HL-60 (cell line): ENCODE results near the gene PGS1.

ENCODE experiments used
- DNase-seq, 2 experiments: peaks; one replicate each; pipeline ENCODE4 v3.0.0-alpha.2; 2010 to 2020; ENCODE audit warnings: low read depth in 1 of 2, low spot score in 1 of 2
- H3K27ac ChIP-seq: fragments of 250-450 bp; sonication (Bioruptor Pico); replicated peaks from 2 replicates; pipeline ENCODE4 v1.5.1; 2020; ENCODE audit warnings: mild to moderate bottlenecking, moderate library complexity
- H3K27me3 ChIP-seq: fragments of 250-450 bp; sonication (Bioruptor Pico); 2 replicates; pipeline ENCODE4 v1.5.1; 2021; ENCODE audit warnings: mild to moderate bottlenecking, moderate library complexity; ENCODE audit not compliant: insufficient read depth, poor library complexity, severe bottlenecking
- H3K4me3 ChIP-seq: replicated peaks from 2 replicates; pipeline ENCODE4 v1.5.1; 2011; ENCODE audit warnings: mild to moderate bottlenecking, control low read depth, low read length; ENCODE audit not compliant: insufficient read depth
- GABPA ChIP-seq: IDR thresholded peaks from 2 replicates; pipeline ENCODE4 v1.6.1; 2012; ENCODE audit warnings: low read depth
- POLR2AphosphoS5 ChIP-seq: IDR thresholded peaks from 2 replicates; pipeline ENCODE4 v1.6.1; 2012; ENCODE audit warnings: low read depth
- SPI1 ChIP-seq: IDR thresholded peaks from 2 replicates; pipeline ENCODE4 v1.6.1; 2012; ENCODE audit warnings: low read depth, mild to moderate bottlenecking, borderline replicate concordance
- TF ChIP-seq, protein P1 (sequence below): IDR thresholded peaks from one replicate; pipeline ENCODE4 v1.5.1; 2011; ENCODE audit warnings: low read length, control low read depth, inconsistent platforms; ENCODE audit not compliant: insufficient read depth
- TF ChIP-seq, protein P2 (sequence below): IDR thresholded peaks from 2 replicates; pipeline ENCODE4 v1.6.1; 2012; ENCODE audit warnings: low read depth; ENCODE audit not compliant: insufficient replicate concordance

PGS1 gene

DNA sequence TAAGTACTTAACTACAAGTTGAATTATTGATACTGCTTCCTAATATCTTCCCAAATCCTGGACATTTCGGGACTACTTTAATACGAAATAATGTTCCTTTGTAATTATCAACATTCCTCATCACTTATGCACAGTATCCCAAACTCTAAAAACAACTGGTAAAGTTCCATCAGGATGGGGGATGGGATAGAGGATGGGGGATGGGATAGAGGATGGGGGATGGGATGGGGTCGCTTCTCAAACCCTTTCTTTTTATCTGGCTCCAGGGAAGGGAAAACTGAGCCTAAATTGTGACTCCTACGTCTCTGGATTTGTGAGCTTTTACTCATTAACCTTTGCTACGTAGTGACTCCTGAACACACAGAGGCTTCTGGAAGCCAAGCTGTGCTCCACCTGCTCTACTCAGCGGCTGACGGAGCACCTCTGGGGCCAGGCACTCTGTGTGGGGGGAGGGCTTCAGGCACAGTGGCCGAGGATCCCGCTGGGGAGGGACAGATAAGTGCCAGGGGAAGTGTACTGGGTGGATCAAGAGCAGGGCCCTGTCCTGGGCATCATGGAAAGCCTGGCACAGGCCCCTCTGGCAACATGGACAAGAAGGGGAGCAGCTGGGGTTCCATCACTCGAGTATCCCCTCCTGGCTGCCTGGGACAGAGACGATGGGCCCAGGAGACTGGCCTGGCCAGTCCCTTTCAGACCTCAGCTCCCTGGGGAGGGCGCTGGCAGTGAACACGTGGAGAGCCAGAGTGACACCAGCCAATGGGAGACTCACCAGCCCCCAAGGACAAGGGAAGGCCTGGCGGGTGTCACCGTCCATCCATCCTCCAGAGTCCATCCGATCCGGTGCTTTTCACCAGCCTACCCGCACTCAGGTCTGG, 56.2 kb downstream of the PGS1 start:
- no peaks in the 10 kb centered on the region for H3K27me3 ChIP-seq
- no peak overlapping the region for H3K4me3 ChIP-seq
- no peak for DNase-seq
- no peak overlapping the region for H3K27ac ChIP-seq
- no peak for TF ChIP-seq GABPA
- TF ChIP-seq, protein P1, sequence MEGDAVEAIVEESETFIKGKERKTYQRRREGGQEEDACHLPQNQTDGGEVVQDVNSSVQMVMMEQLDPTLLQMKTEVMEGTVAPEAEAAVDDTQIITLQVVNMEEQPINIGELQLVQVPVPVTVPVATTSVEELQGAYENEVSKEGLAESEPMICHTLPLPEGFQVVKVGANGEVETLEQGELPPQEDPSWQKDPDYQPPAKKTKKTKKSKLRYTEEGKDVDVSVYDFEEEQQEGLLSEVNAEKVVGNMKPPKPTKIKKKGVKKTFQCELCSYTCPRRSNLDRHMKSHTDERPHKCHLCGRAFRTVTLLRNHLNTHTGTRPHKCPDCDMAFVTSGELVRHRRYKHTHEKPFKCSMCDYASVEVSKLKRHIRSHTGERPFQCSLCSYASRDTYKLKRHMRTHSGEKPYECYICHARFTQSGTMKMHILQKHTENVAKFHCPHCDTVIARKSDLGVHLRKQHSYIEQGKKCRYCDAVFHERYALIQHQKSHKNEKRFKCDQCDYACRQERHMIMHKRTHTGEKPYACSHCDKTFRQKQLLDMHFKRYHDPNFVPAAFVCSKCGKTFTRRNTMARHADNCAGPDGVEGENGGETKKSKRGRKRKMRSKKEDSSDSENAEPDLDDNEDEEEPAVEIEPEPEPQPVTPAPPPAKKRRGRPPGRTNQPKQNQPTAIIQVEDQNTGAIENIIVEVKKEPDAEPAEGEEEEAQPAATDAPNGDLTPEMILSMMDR: no peak
- TF ChIP-seq SPI1: no peak
- TF ChIP-seq POLR2AphosphoS5: no peak
- TF ChIP-seq, protein P2, sequence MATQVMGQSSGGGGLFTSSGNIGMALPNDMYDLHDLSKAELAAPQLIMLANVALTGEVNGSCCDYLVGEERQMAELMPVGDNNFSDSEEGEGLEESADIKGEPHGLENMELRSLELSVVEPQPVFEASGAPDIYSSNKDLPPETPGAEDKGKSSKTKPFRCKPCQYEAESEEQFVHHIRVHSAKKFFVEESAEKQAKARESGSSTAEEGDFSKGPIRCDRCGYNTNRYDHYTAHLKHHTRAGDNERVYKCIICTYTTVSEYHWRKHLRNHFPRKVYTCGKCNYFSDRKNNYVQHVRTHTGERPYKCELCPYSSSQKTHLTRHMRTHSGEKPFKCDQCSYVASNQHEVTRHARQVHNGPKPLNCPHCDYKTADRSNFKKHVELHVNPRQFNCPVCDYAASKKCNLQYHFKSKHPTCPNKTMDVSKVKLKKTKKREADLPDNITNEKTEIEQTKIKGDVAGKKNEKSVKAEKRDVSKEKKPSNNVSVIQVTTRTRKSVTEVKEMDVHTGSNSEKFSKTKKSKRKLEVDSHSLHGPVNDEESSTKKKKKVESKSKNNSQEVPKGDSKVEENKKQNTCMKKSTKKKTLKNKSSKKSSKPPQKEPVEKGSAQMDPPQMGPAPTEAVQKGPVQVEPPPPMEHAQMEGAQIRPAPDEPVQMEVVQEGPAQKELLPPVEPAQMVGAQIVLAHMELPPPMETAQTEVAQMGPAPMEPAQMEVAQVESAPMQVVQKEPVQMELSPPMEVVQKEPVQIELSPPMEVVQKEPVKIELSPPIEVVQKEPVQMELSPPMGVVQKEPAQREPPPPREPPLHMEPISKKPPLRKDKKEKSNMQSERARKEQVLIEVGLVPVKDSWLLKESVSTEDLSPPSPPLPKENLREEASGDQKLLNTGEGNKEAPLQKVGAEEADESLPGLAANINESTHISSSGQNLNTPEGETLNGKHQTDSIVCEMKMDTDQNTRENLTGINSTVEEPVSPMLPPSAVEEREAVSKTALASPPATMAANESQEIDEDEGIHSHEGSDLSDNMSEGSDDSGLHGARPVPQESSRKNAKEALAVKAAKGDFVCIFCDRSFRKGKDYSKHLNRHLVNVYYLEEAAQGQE: no peak

DNA sequence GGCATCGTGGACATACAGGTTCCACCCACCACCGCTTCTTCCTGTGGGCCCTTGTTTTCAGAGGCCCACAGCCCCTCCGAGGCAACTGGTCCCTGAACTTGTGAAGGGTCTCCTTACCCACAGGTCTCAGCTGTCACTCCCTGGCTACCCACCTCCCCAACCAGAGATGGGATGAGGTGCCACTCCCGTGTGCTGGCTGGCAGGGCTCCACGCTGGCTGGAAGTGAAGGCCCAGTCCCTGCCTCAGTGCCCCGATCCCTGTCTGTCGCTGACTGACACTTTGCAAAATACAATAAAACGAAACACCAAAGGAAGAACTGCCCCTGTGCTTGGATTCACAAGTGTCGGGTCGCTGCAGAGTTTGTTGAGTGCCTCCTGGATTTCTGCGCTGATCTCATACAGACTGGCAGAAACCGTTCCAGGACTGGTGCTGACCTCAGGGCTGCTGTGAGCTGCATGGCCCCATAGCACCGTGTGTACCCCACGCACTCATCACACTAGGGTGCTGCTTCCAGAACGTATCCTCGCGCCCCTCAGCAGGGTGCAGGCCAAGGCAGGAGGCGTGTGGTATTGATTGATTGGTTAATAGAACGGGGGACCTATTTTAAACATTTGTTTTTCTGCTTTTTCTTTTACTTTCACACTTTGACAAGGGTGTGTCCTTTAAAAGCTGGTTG, 57.0 kb downstream of the PGS1 start:
- TF ChIP-seq GABPA (no peak), SPI1 (no peak), POLR2AphosphoS5 (no peak)
- TF ChIP-seq, protein P1: no peak
- TF ChIP-seq, protein P2: no peak
- no peak for DNase-seq
- Histone ChIP-seq H3K27me3 (no peaks in the 10 kb centered on the region), H3K27ac (no peak overlapping the region), H3K4me3 (no peak overlapping the region)

DNA sequence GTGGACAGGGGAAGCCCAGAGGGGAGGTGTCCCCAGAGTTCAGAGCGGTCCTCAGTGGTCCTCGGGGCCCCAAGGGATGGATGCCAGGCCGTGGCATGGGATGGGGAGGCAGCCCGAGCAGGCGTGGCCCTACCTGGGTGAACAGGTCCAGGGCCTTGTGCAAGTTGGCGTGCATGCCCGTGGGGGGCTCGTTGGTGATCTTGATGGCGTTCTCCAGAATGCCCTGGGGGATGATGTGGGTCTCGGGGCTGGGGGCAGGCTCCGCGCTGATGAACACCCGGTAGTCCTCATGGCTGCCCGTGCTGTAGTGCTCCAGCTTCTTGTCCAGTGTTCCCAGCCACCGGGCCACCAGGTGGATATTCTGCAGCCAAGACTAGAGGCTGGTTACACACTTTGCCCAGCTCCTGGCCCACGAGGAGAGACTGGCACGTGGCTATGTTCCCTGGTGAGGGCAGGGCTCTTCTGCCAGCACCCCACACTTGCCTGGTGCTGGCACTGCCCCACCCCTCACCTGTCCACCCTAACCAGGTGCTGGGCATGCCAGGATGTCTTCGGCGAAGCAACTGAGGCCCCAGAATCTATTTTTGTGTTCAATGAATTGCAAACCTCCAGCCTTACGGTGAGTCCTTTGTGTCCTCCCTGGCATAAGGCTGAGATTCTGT, 59.2 kb downstream of the PGS1 start:
- Histone ChIP-seq H3K27ac (no peak overlapping the region), H3K4me3 (no peak overlapping the region), H3K27me3 (no peaks in the 10 kb centered on the region)
- no peak for DNase-seq
- TF ChIP-seq GABPA (no peak), POLR2AphosphoS5 (no peak), SPI1 (no peak)
- TF ChIP-seq, protein P2: no peak
- TF ChIP-seq, protein P1: no peak
